Lower leg skin (tissue), 4 donors: ENCODE data around the gene NDEL1. TPM values are rescaled to one million over a fixed set of nuclear protein-coding genes. Genes with fewer than 3 reads are reported as not detected.

ENCODE experiments used
- DNase-seq, 2 donors: peaks; one replicate each; pipeline ENCODE4 v3.0.0-alpha.2; 2019; ENCODE audit warnings: low spot score in 2 of 2
- H3K4me3 ChIP-seq: fragments of 200-600 bp; sonication (generic); 2 replicates; pipeline ENCODE4 v1.5.1; 2017; ENCODE audit warnings: mild to moderate bottlenecking, low read depth; ENCODE audit not compliant: poor library complexity, severe bottlenecking
- POLR2A ChIP-seq, 2 donors: fragments of 450-650 bp; IDR thresholded peaks; one replicate each; pipeline ENCODE4 v1.6.1; 2016 to 2017; ENCODE audit warnings: antibody characterized with exemption in 2 of 2, mild to moderate bottlenecking in 1 of 2, moderate library complexity in 1 of 2
- WGBS, 2 donors: methylation state at CpG; one replicate each; pipeline ENCODE4 v1.1.5; 2018; 5-methylcytosine and 5-hydroxymethylcytosine counted together
- intact Hi-C: fragments of 100-400 bp; cut with DNase I; formaldehyde crosslinking; loops from one replicate; pipeline ENCODE4 v1.15.0; 2023; ENCODE audit warnings: low total_unique reads
- total RNA-seq, 4 donors: library from RNA; depleted of rRNA; stranded (reverse); fragments of >200 nt; gene quantifications; one replicate each; pipeline ENCODE4 v1.1.0, GENCODE V29; 2016
- TF ChIP-seq, protein P1 (sequence below), 3 donors: fragments of 450-650 bp; IDR thresholded peaks; one replicate each; pipeline ENCODE4 v1.5.1; 2016; ENCODE audit warnings: antibody characterized with exemption in 3 of 3, mild to moderate bottlenecking in 3 of 3, moderate library complexity in 2 of 3

NDEL1 gene
- total RNA-seq, 4 donors from 2014 or later: 129 to 160 (median 145) TPM

DNA sequence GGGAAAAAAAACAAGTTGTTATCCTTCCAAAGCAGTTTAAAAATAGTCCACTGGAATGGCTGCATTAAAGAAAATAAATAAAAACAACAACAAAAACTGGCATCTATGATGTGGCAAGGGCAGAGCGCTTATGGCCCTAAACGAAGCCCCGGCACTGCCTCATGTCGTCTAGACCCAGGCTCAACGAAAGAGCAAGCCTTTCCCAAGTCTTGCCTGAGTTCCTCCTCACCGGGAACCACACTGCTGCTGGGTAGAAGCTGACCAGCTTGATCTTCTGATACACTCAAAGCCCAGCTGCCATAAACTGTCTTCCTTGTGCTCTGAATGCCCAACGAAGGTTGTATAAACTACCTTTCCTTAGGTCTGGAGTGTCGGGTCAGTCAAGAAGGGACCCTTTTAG is 37.0 kb downstream of the NDEL1 start:
- TF ChIP-seq, protein P1, sequence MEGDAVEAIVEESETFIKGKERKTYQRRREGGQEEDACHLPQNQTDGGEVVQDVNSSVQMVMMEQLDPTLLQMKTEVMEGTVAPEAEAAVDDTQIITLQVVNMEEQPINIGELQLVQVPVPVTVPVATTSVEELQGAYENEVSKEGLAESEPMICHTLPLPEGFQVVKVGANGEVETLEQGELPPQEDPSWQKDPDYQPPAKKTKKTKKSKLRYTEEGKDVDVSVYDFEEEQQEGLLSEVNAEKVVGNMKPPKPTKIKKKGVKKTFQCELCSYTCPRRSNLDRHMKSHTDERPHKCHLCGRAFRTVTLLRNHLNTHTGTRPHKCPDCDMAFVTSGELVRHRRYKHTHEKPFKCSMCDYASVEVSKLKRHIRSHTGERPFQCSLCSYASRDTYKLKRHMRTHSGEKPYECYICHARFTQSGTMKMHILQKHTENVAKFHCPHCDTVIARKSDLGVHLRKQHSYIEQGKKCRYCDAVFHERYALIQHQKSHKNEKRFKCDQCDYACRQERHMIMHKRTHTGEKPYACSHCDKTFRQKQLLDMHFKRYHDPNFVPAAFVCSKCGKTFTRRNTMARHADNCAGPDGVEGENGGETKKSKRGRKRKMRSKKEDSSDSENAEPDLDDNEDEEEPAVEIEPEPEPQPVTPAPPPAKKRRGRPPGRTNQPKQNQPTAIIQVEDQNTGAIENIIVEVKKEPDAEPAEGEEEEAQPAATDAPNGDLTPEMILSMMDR (IDR thresholded peaks at IDR 0.05): no peak
- TF ChIP-seq POLR2A (IDR thresholded peaks at IDR 0.05): no peak
- WGBS, 2 donors: 83 to 89% methylated on average over 8 of the region's 8 CpGs

DNA sequence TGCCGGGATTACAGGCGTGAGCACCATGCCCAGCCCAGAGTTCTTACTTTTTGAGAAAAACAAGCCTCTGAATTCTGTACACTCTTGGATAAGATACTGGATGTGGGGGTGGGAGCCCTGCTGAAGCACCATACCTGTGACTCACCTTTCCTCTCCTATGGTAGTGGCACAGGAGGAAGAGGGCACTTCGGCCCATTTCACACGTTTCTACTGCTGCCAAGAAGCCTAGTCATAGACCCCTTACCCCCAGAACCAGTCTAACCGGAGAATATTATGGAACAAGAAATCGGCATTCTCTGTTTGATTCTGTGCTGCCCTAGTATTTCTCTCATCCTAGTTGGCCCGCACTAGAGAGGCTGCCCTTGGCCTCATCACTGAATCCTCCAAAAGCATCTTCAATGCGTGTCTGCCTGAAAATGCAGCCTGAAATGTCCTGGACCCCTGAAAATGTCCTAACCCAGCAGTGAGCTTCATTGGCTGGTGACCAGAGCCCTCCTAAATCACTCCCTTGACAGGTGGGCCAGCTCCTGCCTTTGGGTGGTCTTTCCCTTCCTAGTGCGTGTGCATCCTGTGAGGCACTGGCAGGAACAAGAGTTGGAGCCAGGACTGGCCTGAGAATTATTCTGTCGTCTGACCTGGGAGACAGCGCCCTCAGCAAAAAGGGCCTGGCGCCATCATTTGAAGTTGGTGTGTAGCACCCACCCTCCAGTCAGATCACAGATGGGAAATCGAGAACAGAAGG is 37.9 kb downstream of the NDEL1 start:
- intact Hi-C loops: no loop called here
- no peak overlapping the region for H3K4me3 ChIP-seq
- peak in 1 of 2 donors; percentile 61 for DNase-seq
- TF ChIP-seq, protein P1 (IDR thresholded peaks at IDR 0.05): no peak
- no peak for TF ChIP-seq POLR2A (IDR thresholded peaks at IDR 0.05)
- WGBS, 2 donors: 92 to 93% methylated on average over 13 of the region's 13 CpGs

More for the DNA sequence above, 37.0 kb downstream of the NDEL1 start:
- DNase-seq: peak in 1 of 2 donors; percentile 63
- intact Hi-C loops: no loop called here
- H3K4me3 ChIP-seq: no peak overlapping the region

DNA sequence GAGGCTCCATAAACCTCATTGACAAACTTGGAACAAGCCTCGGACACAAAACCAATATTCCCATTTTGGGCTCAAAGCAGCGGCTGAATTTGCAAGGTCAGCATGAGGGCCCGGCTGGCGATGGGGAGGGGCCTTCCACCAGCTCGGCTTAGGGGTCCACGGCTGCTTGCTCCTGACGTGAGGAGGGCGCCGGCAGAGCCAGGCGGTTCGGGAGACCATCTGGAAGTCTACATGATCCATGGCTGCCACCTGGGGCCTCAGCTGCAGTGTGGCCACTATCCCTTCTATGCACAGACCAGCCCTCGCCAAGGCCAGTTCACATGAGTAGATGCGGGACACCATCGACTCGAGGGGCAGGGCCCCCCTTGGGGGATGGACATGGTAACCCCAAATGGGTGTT is 39.1 kb downstream of the NDEL1 start:
- no peak for TF ChIP-seq POLR2A (IDR thresholded peaks at IDR 0.05)
- TF ChIP-seq, protein P1 (IDR thresholded peaks at IDR 0.05): no peak
- H3K4me3 ChIP-seq: no peak overlapping the region
- WGBS, 2 donors: 86 to 90% methylated on average over 15 of the region's 15 CpGs
- intact Hi-C loops: no loop called here
- peak in 1 of 2 donors; percentile 83 for DNase-seq

DNA sequence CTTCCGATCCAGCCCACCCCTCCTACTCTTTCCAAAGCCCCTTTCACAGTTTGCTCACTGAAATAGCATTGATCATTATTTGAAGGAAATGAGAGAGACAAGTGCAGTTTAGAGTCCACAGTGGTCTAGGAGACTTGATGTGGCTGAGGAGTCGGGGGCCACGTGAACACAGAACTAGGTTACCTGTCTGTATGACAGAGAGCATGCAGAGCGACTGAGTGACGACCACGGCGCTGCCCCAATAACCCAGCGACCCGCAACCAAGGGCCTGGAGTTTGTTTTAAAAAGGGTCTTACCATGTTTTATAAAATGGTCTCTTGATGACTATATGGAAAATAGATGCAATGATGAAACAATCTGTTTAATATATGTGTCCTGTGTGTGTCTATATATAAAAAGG is 39.5 kb downstream of the NDEL1 start:
- TF ChIP-seq, protein P1 (IDR thresholded peaks at IDR 0.05): no peak
- TF ChIP-seq POLR2A (IDR thresholded peaks at IDR 0.05): no peak
- no peak overlapping the region for H3K4me3 ChIP-seq
- intact Hi-C loops: no loop called here
- whole genome bisulfite sequencing, 2 donors: 95 to 96% methylated on average over 9 of the region's 9 CpGs
- DNase-seq: peak in 1 of 2 donors; percentile 70

DNA sequence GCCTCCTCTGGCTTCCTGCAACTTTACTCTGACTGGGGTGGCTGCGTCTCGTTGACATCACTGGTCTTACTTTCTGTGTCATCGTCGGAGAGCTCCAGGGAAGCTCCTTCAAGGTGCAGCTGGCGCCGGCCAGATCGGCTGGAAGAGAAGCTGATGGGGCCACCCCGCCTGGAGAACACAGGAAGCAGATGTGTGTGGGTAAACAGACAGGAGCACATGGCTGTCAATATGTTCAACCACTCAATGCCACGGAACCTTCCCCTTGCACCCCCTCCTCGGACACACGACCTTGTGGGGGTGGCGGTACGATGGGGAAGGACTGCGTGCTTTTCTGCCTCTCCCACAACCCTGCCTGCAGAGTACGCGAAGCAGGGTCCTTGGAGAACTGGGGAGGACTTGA is 40.1 kb downstream of the NDEL1 start:
- 80 to 89% methylated on average over 16 of the region's 16 CpGs for WGBS, 2 donors
- DNase-seq: peak in 1 of 2 donors; percentile 79
- intact Hi-C loops: no loop called here
- no peak overlapping the region for H3K4me3 ChIP-seq
- TF ChIP-seq, protein P1 (IDR thresholded peaks at IDR 0.05): no peak
- no peak for TF ChIP-seq POLR2A (IDR thresholded peaks at IDR 0.05)
